Stimulated activated CD4-positive, alpha-beta T cell treated with anti-CD3 and anti-CD28 coated beads, Interleukin-4, amount 100 ng/mL, for 4 hours (primary cell): ENCODE results near the gene DUS3L.

ENCODE experiments used
- DNase-seq, 2 experiments: peaks; one replicate each; pipeline ENCODE4 v3.0.0-alpha.2; 2020

Gene DUS3L

DNA sequence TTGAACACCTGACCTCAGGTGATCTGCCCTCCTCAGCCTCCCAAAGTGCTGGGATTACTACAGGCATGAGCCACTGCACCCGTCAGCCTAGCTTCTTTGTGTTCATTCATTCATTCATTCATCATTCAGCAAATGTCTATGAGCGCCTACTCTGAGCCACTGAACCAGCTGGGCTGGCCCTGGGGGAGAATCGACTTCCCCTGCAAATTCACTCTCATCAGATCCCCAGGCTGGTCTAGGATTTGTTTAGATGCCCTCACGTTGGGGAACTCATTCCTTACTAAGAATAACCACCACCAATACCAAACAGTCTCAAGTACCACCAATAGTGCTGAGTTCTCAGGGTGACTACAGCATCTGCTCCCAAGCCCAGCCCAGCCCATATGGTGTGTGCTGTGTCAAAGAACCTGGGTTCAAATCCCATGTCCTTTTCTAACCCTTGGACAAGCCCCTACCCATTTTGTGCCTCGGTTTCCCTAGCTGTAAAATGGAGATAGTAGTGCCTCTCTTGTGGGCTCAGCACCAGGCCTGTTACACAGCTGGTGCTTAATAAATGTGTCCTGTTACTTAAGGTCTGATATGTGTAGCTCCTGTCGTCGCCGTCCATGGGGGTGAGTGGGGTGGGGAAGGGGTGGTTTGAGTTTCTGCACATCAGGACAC, 30.7 kb upstream of the DUS3L start:
- DNase-seq: no peak

GRCh38 chr19:5820785-5821184, 29.8 kb upstream of the DUS3L start:
- DNase-seq: no peak

- no peak for DNase-seq
Measured at GRCh38 chr19:5818594-5818993, 27.6 kb upstream of the DUS3L start.

DNA sequence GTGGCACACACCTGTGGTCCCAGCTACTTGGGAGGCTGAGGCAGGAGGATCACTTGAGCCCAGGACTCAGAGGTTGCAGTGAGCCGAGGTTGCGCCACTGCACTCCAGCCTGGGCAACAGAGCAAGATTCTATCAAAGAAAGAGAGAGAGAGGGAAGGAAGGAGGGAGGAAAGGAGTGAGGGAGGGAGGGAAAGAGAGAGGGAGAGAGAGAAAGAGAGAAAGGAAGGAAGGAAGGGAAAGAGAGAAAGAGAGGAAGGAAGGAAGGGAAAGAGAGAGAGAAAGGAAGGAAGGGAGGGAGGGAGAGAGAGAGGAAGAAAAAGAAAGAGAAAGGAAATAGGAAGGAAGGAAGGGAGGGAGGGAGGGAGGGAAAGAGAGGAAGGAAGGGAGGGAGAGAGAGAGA, 26.3 kb upstream of the DUS3L start:
- no peak for DNase-seq

DNA sequence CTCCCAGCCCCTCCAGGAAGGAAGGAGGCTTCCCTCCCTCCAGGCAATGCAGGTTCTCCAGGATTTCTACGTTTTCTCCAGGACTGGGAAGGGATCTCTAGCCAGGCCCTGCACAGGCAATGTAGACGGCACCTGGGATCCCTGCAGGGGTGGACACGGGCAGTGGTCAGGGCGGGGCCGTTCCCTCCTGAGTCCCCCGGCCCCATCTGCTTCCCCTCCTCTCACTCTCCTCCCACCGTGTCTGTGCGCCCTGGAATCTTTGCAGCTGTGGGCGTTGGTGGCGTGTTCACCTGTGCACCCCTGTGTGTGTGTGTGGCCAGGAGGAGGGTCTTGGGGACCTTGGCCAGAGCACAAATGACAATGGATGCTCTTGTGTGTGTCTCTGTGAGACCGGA, 23.9 kb upstream of the DUS3L start:
- DNase-seq: no peak

DNA sequence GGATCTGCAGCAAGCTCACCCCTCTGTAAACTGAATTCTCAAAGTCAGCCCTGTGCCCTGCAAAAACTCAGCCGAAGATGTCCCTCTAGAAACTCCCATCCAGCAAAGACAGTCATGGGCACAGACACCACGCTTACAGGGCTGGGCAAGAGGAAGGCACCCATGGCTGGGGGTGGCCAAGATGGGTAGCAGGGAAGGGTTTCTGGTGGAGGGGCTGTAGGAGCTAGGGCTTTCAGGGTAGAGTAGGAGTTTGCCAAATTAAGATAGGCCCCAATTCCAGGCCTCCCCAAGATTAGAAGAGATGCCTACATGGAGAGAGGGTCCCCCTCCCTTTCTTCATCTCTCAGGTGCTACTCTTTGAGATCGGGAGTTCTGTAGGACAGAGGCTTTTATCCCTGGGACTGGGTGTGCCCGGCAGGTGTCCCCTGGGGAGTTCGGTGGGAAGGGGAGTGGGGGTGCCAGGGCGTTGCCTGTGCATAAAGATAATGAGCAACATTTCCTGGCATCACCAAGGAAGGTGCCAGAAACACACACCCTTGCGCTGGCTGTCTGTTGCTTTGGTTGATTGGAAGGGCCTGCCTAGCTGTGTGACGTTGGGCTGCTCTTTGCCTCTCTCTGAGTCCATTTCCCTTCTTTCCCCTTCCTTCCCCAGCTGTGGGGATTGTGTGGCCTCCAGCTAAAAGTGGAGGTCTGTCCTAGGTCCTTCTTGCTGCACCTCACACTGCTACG, 23.3 kb upstream of the DUS3L start:
- DNase-seq: no peak

- no peak for DNase-seq
Measured at GRCh38 chr19:5811117-5811516, 20.2 kb upstream of the DUS3L start.

- no peak for DNase-seq
Measured at GRCh38 chr19:5809469-5809868, 18.5 kb upstream of the DUS3L start.

DNA sequence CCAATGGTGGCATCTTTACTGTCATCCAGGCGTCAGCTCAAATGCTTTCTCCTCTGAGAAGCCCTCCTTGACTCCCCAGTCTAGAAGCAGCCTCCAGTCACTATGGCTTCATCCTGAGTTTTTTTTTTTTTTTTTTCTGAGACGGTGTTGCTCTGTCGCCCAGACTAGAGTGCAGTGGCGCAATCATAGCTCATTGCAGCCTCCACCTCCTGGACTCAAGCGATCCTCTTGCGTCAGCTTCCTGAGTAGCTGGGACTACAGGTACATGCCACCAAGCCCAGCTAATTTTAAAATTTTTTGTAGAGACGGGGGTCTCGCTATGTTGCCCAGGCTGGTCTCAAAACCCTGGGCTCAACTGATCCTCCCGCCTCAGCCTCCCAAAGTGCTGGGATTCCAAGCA, 18.1 kb upstream of the DUS3L start:
- no peak for DNase-seq

DNA sequence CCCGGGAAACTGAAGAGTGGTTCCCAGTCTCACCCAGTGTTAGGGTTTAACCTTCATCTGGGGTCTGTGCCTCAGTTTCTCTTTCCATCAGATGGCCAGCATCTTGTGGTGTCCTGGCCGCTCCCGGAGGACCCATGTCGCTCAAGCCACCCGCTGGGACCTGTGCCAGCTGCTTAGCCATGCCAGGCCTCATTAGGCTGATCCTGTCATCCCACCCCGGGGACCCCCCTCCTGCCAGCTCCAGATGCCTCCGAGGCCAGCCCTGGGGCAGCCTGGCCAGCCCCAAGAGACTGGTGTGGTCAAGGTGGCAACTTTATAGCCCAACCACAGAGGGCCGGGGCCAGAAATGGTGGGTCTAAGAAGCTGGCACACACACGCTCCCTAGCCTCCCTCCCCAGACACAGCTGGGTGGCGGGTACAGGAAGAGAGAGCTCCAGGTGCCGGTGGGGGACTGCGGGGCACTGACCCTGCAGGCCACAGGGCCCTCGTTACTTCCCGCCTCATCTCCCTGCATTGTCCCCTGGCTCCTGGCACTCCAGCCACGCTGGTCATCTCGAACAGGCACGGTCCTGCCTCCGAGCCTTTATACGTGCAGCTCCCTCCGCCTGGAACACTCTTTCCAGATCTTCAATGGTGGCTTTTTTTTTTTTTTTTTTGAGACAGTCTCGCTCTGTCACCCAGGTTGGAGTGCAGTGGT, 17.3 kb upstream of the DUS3L start:
- no peak for DNase-seq

- DNase-seq: no peak
Measured at GRCh38 chr19:5806905-5807304, 15.9 kb upstream of the DUS3L start.

DNA sequence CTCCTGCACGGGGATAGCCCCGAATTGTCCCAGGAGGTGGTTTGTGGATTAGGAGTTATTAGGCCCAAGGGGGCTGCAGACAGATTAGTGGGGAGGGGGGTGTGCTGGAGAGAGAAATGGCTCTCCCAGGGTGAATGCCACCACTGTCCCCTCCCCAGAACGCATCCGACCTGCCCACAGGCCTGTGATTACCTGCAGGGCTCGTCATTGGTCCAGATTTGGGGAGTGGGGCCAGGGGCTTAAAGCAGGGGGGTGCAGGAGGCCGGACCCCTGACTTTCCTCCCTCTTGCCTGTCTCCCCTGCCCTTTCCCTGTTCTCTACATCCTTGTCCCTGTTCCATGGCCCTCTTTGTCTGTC, 15.1 kb upstream of the DUS3L start:
- no peak for DNase-seq

DNA sequence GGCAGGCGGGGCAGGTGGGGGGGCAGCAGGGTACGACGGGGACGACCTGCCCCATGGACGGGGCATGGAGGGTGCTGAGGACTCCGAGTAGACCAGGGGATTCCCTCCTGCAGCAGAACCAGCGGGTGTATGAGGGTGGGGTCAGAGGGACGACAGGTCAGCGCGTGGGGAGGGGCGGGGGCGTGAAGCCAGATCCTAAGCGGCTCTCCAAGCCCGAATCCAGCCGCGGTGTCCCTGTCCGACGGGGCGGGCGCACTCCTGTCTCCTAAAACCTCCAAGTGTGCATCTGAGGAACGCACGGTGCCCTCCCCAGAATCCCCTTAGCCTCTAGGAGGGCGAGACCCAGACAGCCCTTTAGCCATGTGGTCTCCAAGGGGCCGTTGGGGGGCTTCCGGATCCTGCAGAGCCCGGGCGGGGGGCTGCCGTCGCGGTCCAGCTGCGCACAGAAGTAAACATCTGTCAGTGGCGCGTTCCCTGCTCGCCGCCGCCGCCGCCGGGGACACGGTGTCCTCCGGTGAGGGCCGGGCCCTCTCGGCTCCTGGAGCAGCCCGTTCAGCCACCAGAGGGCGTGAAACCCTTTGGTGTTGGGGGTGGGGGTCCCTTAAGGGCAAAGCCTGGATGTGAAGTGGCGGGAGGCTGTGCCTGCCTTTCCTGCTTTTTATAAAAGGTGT, 14.6 kb upstream of the DUS3L start:
- peak; percentile 47 to 61 for DNase-seq

- DNase-seq: peak; percentile 60 to 62
Measured at GRCh38 chr19:5804516-5805461, 13.8 kb upstream of the DUS3L start, which contains the start of gene NRTN. Gene NRTN, plus strand, starts transcription at chr19:5805067. Its CDS starts 19,099 bp downstream, at chr19:5824166.

GRCh38 chr19:5803752-5804515, 13.0 kb upstream of the DUS3L start:
- peak; percentile 86 to 94 for DNase-seq

- DNase-seq: no peak
Measured at GRCh38 chr19:5803441-5803751, 12.4 kb upstream of the DUS3L start.

- no peak for DNase-seq
Measured at GRCh38 chr19:5801796-5802619, 11.0 kb upstream of the DUS3L start.

DNA sequence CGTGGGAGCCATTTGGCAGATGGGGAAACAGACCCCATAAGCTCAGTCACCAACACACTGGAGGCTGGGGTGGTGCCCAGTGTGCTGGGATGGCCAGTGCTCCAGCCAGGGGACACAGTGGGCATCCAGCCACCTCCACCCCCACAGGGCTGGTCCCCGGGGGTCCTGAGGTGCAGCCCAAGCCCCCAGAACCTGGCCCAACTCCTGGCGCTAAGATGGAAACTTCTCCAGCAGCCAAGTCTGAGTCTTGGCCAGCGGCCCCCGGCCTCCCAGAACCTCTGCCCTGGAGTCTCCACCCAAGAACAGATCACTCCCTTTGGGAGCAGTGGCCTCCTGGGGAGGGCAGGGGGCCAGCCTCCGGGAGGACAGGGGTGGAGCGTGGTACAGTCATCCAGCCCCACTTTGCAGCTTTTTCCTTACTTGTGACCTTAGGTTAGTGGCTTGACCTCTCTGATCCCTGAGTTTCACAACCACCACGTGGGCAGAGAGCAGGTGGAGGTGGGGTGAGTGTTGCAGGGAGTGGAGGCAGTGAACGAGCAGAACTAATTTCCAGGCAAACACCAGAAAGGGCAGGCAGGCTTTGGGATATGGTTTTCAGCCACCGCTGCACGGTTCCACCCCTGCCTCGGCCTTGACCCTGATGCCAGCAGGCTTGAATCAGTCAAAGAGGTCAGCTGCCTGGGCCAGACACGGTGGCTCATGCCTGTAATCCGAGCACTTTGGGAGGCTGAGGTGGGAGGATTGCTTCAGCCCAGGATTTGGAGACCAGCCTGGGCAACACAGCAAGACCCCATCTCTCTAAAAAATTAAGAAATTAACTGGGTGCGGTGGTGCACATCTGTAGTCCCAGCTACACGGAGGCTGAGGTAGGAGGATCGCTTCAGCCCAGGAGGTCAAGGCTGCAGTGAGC, 9.7 kb upstream of the DUS3L start:
- no peak for DNase-seq
